Choroid plexus epithelial cell (primary cell): ENCODE results near the gene PADI2.

Source experiments
- DNase-seq: peaks from one replicate; pipeline ENCODE4 v3.0.0-alpha.2; 2010; ENCODE audit warnings: low read depth
- H3K4me3 ChIP-seq: 2 replicates; pipeline ENCODE4 v1.5.1; 2011; ENCODE audit warnings: low read depth, mild to moderate bottlenecking, control low read depth, low read length, moderate library complexity
- TF ChIP-seq, protein P1 (sequence below): conservative IDR thresholded peaks from 2 replicates; pipeline ENCODE4 v1.5.1; 2011; ENCODE audit warnings: low read depth, mild to moderate bottlenecking, control low read depth, inconsistent platforms, low read length, moderate library complexity

The PADI2 gene

DNA sequence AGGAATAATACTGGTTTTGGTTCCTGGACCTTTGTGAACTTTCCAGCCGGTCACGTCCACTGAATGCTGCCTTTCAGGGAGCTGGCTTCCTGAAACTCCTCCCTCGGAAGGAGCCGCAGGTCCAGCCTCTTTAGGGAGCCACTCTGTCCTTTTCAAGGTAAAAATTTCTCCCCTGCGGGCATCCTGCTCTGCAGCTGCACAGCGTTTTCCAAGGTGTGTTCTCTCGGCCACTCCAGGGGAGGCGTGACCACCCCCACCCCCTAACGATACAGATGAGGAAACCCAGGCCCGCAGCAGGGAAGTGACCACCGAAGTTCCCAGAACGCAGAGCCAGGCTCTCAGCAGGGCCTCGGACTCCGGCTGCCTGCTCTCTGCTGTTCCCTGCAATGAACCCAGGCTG, 21.5 kb downstream of the PADI2 start:
- no peak for DNase-seq
- no peak overlapping the region for H3K4me3 ChIP-seq
- TF ChIP-seq, protein P1, sequence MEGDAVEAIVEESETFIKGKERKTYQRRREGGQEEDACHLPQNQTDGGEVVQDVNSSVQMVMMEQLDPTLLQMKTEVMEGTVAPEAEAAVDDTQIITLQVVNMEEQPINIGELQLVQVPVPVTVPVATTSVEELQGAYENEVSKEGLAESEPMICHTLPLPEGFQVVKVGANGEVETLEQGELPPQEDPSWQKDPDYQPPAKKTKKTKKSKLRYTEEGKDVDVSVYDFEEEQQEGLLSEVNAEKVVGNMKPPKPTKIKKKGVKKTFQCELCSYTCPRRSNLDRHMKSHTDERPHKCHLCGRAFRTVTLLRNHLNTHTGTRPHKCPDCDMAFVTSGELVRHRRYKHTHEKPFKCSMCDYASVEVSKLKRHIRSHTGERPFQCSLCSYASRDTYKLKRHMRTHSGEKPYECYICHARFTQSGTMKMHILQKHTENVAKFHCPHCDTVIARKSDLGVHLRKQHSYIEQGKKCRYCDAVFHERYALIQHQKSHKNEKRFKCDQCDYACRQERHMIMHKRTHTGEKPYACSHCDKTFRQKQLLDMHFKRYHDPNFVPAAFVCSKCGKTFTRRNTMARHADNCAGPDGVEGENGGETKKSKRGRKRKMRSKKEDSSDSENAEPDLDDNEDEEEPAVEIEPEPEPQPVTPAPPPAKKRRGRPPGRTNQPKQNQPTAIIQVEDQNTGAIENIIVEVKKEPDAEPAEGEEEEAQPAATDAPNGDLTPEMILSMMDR: no peak

GRCh38 chr1:17097147-17097546, 22.1 kb downstream of the PADI2 start:
- no peak overlapping the region for H3K4me3 ChIP-seq
- DNase-seq: no peak
- TF ChIP-seq, protein P1: no peak

DNA sequence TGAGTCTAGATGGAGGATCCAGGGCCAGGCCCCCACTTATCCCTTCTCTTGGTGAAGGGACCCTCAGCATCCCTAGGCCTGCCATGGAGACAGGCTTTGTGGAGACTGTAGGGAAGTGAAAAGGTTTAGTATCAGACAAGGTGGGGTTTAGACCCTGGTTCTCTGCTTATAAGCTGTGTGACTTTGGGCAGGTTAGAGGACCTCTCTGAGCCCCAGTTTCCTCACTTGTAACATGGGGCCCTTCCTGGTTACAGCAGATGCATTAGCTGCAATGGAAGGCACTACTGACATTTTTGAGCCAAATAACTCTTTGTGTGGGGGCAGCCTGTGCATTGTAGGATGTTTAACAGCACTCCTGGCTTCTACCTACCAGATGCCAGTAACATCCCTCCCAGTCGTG, 22.7 kb downstream of the PADI2 start:
- H3K4me3 ChIP-seq: no peak overlapping the region
- DNase-seq: no peak
- TF ChIP-seq, protein P1: no peak

- no peak for DNase-seq
- no peak overlapping the region for H3K4me3 ChIP-seq
- TF ChIP-seq, protein P1: no peak
Observed at GRCh38 chr1:17095141-17095540, 24.1 kb downstream of the PADI2 start.

GRCh38 chr1:17094664-17095063, 24.6 kb downstream of the PADI2 start:
- no peak overlapping the region for H3K4me3 ChIP-seq
- TF ChIP-seq, protein P1: no peak
- peak; percentile 24 for DNase-seq

GRCh38 chr1:17093822-17094393, 25.3 kb downstream of the PADI2 start:
- no peak overlapping the region for H3K4me3 ChIP-seq
- no peak for DNase-seq
- TF ChIP-seq, protein P1: no peak

DNA sequence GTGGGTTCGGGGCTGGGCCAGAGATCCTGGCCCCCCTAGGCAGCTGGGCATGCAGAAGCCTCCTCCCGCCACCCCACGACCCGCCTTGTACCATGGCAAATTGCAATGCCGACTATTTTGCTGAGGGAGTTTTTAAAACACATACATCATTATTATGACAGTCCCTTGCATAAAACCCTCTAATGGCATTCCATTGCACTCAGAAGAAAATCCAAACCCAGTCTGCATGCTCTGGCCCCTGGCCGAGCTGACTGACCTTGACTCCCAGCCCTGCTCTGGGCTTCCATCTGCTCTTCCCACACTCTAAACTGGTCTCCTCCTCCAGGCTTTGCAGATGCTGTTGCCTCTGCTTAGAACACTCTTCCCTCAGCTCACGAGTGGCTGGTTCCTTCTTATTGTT, 28.0 kb downstream of the PADI2 start:
- DNase-seq: no peak
- no peak overlapping the region for H3K4me3 ChIP-seq
- TF ChIP-seq, protein P1: no peak
